ENCODE results near the gene KCNH2. TPM values are rescaled to one million over a fixed set of nuclear protein-coding genes. Genes with fewer than 3 reads are reported as not detected.

KCNH2 gene
- total and polyA plus RNA-seq, 2 experiments from 2014 or later: 2.6 to 14.7 TPM

GRCh38 chr7:150986099-150986512 lies 8.0 kb upstream of the KCNH2 start (continued):
- TF ChIP-seq, protein P1, sequence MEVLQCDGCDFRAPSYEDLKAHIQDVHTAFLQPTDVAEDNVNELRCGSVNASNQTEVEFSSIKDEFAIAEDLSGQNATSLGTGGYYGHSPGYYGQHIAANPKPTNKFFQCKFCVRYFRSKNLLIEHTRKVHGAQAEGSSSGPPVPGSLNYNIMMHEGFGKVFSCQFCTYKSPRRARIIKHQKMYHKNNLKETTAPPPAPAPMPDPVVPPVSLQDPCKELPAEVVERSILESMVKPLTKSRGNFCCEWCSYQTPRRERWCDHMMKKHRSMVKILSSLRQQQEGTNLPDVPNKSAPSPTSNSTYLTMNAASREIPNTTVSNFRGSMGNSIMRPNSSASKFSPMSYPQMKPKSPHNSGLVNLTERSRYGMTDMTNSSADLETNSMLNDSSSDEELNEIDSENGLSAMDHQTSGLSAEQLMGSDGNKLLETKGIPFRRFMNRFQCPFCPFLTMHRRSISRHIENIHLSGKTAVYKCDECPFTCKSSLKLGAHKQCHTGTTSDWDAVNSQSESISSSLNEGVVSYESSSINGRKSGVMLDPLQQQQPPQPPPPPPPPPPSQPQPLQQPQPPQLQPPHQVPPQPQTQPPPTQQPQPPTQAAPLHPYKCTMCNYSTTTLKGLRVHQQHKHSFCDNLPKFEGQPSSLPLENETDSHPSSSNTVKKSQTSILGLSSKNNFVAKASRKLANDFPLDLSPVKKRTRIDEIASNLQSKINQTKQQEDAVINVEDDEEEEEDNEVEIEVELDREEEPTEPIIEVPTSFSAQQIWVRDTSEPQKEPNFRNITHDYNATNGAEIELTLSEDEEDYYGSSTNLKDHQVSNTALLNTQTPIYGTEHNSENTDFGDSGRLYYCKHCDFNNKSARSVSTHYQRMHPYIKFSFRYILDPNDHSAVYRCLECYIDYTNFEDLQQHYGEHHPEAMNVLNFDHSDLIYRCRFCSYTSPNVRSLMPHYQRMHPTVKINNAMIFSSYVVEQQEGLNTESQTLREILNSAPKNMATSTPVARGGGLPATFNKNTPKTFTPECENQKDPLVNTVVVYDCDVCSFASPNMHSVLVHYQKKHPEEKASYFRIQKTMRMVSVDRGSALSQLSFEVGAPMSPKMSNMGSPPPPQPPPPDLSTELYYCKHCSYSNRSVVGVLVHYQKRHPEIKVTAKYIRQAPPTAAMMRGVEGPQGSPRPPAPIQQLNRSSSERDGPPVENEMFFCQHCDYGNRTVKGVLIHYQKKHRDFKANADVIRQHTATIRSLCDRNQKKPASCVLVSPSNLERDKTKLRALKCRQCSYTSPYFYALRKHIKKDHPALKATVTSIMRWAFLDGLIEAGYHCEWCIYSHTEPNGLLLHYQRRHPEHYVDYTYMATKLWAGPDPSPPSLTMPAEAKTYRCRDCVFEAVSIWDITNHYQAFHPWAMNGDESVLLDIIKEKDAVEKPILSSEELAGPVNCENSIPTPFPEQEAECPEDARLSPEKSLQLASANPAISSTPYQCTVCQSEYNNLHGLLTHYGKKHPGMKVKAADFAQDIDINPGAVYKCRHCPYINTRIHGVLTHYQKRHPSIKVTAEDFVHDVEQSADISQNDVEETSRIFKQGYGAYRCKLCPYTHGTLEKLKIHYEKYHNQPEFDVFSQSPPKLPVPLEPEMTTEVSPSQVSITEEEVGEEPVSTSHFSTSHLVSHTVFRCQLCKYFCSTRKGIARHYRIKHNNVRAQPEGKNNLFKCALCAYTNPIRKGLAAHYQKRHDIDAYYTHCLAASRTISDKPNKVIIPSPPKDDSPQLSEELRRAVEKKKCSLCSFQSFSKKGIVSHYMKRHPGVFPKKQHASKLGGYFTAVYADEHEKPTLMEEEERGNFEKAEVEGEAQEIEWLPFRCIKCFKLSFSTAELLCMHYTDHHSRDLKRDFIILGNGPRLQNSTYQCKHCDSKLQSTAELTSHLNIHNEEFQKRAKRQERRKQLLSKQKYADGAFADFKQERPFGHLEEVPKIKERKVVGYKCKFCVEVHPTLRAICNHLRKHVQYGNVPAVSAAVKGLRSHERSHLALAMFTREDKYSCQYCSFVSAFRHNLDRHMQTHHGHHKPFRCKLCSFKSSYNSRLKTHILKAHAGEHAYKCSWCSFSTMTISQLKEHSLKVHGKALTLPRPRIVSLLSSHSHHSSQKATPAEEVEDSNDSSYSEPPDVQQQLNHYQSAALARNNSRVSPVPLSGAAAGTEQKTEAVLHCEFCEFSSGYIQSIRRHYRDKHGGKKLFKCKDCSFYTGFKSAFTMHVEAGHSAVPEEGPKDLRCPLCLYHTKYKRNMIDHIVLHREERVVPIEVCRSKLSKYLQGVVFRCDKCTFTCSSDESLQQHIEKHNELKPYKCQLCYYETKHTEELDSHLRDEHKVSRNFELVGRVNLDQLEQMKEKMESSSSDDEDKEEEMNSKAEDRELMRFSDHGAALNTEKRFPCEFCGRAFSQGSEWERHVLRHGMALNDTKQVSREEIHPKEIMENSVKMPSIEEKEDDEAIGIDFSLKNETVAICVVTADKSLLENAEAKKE (CRISPR knock-in tag; IDR thresholded peaks at IDR 0.05): no peak
- no peak for TF ChIP-seq POLR2AphosphoS5 (IDR thresholded peaks at IDR 0.05; ENCODE audit: low read depth)

DNA sequence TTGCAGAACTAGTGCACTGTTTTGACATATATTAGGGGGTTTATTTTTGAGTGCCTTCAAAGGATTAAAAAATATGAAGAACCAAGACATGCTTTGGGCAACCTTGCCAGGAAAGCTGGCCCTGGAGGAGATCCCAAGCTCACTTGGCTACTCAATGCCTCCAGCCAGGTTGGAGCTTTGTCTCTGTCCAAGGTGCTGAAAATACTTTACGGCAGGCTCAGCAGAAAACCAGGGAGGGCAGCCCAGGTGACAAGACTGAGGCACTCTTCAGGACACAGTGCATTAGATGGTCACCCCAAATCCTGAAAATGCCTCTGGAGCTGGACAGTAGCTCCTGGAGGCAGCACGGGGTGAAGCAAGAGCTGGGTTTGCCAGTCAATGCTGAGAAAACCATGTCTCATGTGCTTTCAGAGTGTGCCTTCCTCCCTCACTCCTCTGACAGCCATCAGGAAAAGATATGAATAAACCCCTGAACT lies 5.8 kb upstream of the KCNH2 start:
- peaks cover 26% of the 10 kb centered on the region for H3K27me3 Mint-ChIP-seq (ENCODE audit: insufficient read depth, low read depth, poor library complexity)
- H3K4me3 ChIP-seq: no peak overlapping the region
- H3K27ac ChIP-seq (ENCODE audit: low read depth): no peak overlapping the region
- peaks cover 25% of the 10 kb centered on the region for H3K4me1 Mint-ChIP-seq
- peaks cover 27% of the 10 kb centered on the region for H3K27me3 ChIP-seq (ENCODE audit: insufficient read depth)
- no peaks in the 10 kb centered on the region for H3F3A ChIP-seq (replicated peaks; ENCODE audit: low read depth)
- no peaks in the 10 kb centered on the region for H3K36me3 ChIP-seq (ENCODE audit: insufficient read depth)
- H3K27ac Mint-ChIP-seq: no peak overlapping the region
- no peak overlapping the region for H3K4me3 Mint-ChIP-seq
- no peaks in the 10 kb centered on the region for H3K9me3 Mint-ChIP-seq
- no peaks in the 10 kb centered on the region for H4K20me1 ChIP-seq (replicated peaks; ENCODE audit: insufficient read depth)
- no peak overlapping the region for H2AFZ ChIP-seq
- no peaks in the 10 kb centered on the region for H3K9me2 ChIP-seq (ENCODE audit: insufficient read depth)
- no peaks in the 10 kb centered on the region for H3K79me2 ChIP-seq (replicated peaks; ENCODE audit: insufficient read depth)
- DNase-seq (ENCODE audit: low spot score): peak; percentile 87
- H3K4me2 ChIP-seq: no peak overlapping the region
- ATAC-seq: no peak
- H3K4me1 ChIP-seq (ENCODE audit: insufficient read depth): peaks cover 18% of the 10 kb centered on the region
- H3K36me3 Mint-ChIP-seq (ENCODE audit: low read depth): no peaks in the 10 kb centered on the region
- TF ChIP-seq ZNF114 (CRISPR knock-in tag; IDR thresholded peaks at IDR 0.05) (no peak), REST (IDR thresholded peaks at IDR 0.05; ENCODE audit: unreplicated experiment) (peak; percentile 89)

All from GM23338 (cell line).